Measurements from ENCODE around the gene PCGF5. TPM values are rescaled to one million over a fixed set of nuclear protein-coding genes. Genes with fewer than 3 reads are reported as not detected.
A peak's percentile ranks its signal among the peaks of the same experiment; 100 is the strongest.

Gene PCGF5
- total and polyA plus RNA-seq, 10 of the 15 experiments (the other 5 are each of a cell fraction or from before 2014, with no cell fraction given) = 33.2 to 79.7 (median 50.7) TPM

- TF ChIP-seq, protein P1, sequence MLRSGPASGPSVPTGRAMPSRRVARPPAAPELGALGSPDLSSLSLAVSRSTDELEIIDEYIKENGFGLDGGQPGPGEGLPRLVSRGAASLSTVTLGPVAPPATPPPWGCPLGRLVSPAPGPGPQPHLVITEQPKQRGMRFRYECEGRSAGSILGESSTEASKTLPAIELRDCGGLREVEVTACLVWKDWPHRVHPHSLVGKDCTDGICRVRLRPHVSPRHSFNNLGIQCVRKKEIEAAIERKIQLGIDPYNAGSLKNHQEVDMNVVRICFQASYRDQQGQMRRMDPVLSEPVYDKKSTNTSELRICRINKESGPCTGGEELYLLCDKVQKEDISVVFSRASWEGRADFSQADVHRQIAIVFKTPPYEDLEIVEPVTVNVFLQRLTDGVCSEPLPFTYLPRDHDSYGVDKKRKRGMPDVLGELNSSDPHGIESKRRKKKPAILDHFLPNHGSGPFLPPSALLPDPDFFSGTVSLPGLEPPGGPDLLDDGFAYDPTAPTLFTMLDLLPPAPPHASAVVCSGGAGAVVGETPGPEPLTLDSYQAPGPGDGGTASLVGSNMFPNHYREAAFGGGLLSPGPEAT (IDR thresholded peaks at IDR 0.05; ENCODE audit: low read depth) = no peak
- TF ChIP-seq TCF7 (IDR thresholded peaks at IDR 0.05; ENCODE audit: borderline replicate concordance) (no peak), KLF5 (IDR thresholded peaks at IDR 0.05; ENCODE audit: partially characterized antibody) (no peak), POU2F2 (IDR thresholded peaks at IDR 0.05; ENCODE audit: borderline replicate concordance, low read depth, low read length) (peak; percentile 69; the same call in 1 of the 3 replicates), ZZZ3 (IDR thresholded peaks at IDR 0.05; ENCODE audit: control insufficient read depth, insufficient read length, low read depth) (no peak)
Observed at GRCh38 chr10:91298224-91298871, 77.9 kb downstream of the PCGF5 start (continued).

GRCh38 chr10:91299999-91300575, 79.6 kb downstream of the PCGF5 start:
- CTCF ChIA-PET = interaction anchor here (0.6 to 4.1 kb wide), 13 partner anchors 8 to 421 kb away, joined by 3 to 39 read pairs (median 5); no protein-coding TSS in a partner anchor
- no peaks in the 10 kb centered on the region for H3K79me2 ChIP-seq (ENCODE audit: control insufficient read depth, insufficient read depth, low read length)
- in situ Hi-C loops (cut with MboI) = loop anchor here (5.0 kb wide), 2 partner anchors 342 to 622 kb away; partner anchors contain the start of gene BTAF1
- H4K20me1 ChIP-seq (ENCODE audit: control insufficient read depth, insufficient read depth) = no peaks in the 10 kb centered on the region
- no peak overlapping the region for H3K27ac ChIP-seq (ENCODE audit: control insufficient read depth, insufficient read depth)
- 0% methylated on average over 1 of the region's 1 CpG for WGBS (ENCODE audit: insufficient coverage, insufficient replicate concordance, low lambda C conversion rate, missing lambda C conversion rate)
- SMC1A ChIA-PET (ENCODE audit: uncharacterized antibody, unreplicated experiment) = interaction anchor here (0.8 to 2.7 kb wide), 5 partner anchors 8 to 335 kb away, joined by 3 to 21 read pairs (median 4); no protein-coding TSS in a partner anchor
- intact Hi-C loops (cut with micrococcal nuclease; ENCODE audit: unreplicated experiment) = loop anchor here (2.0 to 5.0 kb wide), 2 partner anchors 67 to 89 kb away; no protein-coding TSS in a partner anchor
- RAD21 ChIA-PET (ENCODE audit: unreplicated experiment) = interaction anchor here (1.2 to 2.9 kb wide), 2 partner anchors 335 to 388 kb away, joined by 5 to 29 read pairs; no protein-coding TSS in a partner anchor
- BruUV-seq (replicated peaks) = no TSS peak
- peaks cover 5% of the 10 kb centered on the region; the same call in 1 of the 2 replicates for H3K4me1 ChIP-seq (ENCODE audit: control insufficient read depth, insufficient read depth, low read length)
- DNase-seq (ENCODE audit: low read depth, low spot score) (no peak), ATAC-seq (no peak), FAIRE-seq (no peak)
- no peaks in the 10 kb centered on the region for H3K27me3 ChIP-seq (replicated peaks in 1 of 2; ENCODE audit: control insufficient read depth in 2 of 2, insufficient read depth in 2 of 2, low read length in 1 of 2)
- no peaks in the 10 kb centered on the region for H3K36me3 ChIP-seq (ENCODE audit: control insufficient read depth in 2 of 2, insufficient read depth in 2 of 2, low read length in 1 of 2)
- H3K9ac ChIP-seq (ENCODE audit: control insufficient read depth, insufficient read depth, low read length) = no peak overlapping the region
- no peak overlapping the region for H2AFZ ChIP-seq (ENCODE audit: control insufficient read depth, low read depth, low read length)
- no peak overlapping the region for H3K4me3 ChIP-seq
- POLR2A ChIA-PET = no interaction called here
- no peak overlapping the region for H3K4me2 ChIP-seq (ENCODE audit: control insufficient read depth, insufficient read depth)
- no peaks in the 10 kb centered on the region for H3K9me3 ChIP-seq (replicated peaks; ENCODE audit: control insufficient read depth, insufficient read depth, low read length)
- TF ChIP-seq, protein P2, sequence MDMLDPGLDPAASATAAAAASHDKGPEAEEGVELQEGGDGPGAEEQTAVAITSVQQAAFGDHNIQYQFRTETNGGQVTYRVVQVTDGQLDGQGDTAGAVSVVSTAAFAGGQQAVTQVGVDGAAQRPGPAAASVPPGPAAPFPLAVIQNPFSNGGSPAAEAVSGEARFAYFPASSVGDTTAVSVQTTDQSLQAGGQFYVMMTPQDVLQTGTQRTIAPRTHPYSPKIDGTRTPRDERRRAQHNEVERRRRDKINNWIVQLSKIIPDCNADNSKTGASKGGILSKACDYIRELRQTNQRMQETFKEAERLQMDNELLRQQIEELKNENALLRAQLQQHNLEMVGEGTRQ (IDR thresholded peaks at IDR 0.05; ENCODE audit: borderline replicate concordance, low read depth, low read length) = no peak
- TF ChIP-seq TAF1 (IDR thresholded peaks at IDR 0.05; ENCODE audit: borderline replicate concordance, low read depth, low read length) (no peak), NFYB (IDR thresholded peaks at IDR 0.05; ENCODE audit: insufficient read depth, low read depth, low read length) (no peak), CHD1 (IDR thresholded peaks at IDR 0.05; ENCODE audit: low read depth, low read length) (no peak), SUPT20H (IDR thresholded peaks at IDR 0.05; ENCODE audit: borderline replicate concordance, control insufficient read depth, low read depth, low read length) (no peak), FOXM1 (IDR thresholded peaks at IDR 0.05; ENCODE audit: low read depth, low read length) (no peak), NRF1 (conservative IDR thresholded peaks at IDR 0.05; ENCODE audit: low read depth, low read length) (no peak), IKZF1 (conservative IDR thresholded peaks at IDR 0.05) (no peak)
- TF ChIP-seq, protein P3, sequence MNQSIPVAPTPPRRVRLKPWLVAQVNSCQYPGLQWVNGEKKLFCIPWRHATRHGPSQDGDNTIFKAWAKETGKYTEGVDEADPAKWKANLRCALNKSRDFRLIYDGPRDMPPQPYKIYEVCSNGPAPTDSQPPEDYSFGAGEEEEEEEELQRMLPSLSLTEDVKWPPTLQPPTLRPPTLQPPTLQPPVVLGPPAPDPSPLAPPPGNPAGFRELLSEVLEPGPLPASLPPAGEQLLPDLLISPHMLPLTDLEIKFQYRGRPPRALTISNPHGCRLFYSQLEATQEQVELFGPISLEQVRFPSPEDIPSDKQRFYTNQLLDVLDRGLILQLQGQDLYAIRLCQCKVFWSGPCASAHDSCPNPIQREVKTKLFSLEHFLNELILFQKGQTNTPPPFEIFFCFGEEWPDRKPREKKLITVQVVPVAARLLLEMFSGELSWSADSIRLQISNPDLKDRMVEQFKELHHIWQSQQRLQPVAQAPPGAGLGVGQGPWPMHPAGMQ (IDR thresholded peaks at IDR 0.05; ENCODE audit: borderline replicate concordance) = no peak
- TF ChIP-seq, protein P4, sequence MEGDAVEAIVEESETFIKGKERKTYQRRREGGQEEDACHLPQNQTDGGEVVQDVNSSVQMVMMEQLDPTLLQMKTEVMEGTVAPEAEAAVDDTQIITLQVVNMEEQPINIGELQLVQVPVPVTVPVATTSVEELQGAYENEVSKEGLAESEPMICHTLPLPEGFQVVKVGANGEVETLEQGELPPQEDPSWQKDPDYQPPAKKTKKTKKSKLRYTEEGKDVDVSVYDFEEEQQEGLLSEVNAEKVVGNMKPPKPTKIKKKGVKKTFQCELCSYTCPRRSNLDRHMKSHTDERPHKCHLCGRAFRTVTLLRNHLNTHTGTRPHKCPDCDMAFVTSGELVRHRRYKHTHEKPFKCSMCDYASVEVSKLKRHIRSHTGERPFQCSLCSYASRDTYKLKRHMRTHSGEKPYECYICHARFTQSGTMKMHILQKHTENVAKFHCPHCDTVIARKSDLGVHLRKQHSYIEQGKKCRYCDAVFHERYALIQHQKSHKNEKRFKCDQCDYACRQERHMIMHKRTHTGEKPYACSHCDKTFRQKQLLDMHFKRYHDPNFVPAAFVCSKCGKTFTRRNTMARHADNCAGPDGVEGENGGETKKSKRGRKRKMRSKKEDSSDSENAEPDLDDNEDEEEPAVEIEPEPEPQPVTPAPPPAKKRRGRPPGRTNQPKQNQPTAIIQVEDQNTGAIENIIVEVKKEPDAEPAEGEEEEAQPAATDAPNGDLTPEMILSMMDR (IDR thresholded peaks at IDR 0.05 in 2 of 3, conservative IDR thresholded peaks at IDR 0.05 in 1 of 3; ENCODE audit: control insufficient read depth in 2 of 3, extremely low read depth in 1 of 3, insufficient read depth in 1 of 3, low read depth in 3 of 3, low read length in 3 of 3) = no peak

Measured in GM12878 (cell line).